Activated T-cell treated with anti-CD3 and anti-CD28 coated beads, Interleukin-2, amount 50 U/mL, for 24 hours (primary cell): ENCODE data around the gene ACTRT1.

Experiments used
- DNase-seq: peaks from one replicate; pipeline ENCODE4 v3.0.0-alpha.2; 2020
- H3K27ac Mint-ChIP-seq: 2 replicates; pipeline ENCODE4 v1.8.0; 2020; ENCODE audit warnings: mild to moderate bottlenecking, mixed read lengths
- H3K27me3 Mint-ChIP-seq: 2 replicates; pipeline ENCODE4 v1.8.0; 2020; ENCODE audit warnings: mixed read lengths
- H3K36me3 Mint-ChIP-seq: 2 replicates; pipeline ENCODE4 v1.8.0; 2020; ENCODE audit warnings: low read depth, mixed read lengths
- H3K4me1 Mint-ChIP-seq: 2 replicates; pipeline ENCODE4 v1.8.0; 2020; ENCODE audit warnings: low read depth, mixed read lengths
- H3K4me3 Mint-ChIP-seq: 2 replicates; pipeline ENCODE4 v1.8.0; 2020; ENCODE audit warnings: mild to moderate bottlenecking, moderate library complexity, mixed read lengths
- H3K9me3 Mint-ChIP-seq: 2 replicates; pipeline ENCODE4 v1.8.0; 2020; ENCODE audit warnings: mixed read lengths

ACTRT1 gene

DNA sequence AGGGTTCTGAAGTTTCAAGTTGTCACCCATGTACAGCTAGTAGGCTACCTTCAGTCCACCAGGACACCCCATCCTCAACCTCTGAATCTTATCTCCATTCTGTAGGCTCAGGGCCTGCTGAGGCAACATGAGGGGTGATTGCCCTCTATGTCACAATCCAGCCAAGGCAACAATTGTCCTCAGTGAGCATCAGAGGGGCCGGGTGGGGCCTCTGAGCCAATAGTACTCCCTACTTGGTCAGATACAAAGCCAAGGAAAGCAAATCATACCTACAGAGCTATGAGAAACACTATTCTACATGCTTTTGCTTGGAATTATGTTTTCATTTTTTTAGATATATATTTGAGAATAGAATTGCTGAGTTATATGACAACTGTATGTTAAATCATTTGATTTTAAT lies at the start of gene ACTRT1:
ACTRT1 (minus strand) TSS at position 101 of the 400 bp plus-strand sequence. CDS start 197 bp downstream, outside the sequence.
- Mint-ChIP-seq H3K9me3 (no peaks in the 10 kb centered on the region), H3K4me1 (no peaks in the 10 kb centered on the region), H3K36me3 (no peaks in the 10 kb centered on the region), H3K27ac (no peak within 1 kb of the TSS), H3K27me3 (peaks cover 4% of the 10 kb centered on the region), H3K4me3 (no peak within 1 kb of the TSS)
- DNase-seq = no peak

GRCh38 chrX:128078545-128078944 lies 26.3 kb upstream of the ACTRT1 start:
- DNase-seq = no peak
- Mint-ChIP-seq H3K9me3 (peaks cover 2% of the 10 kb centered on the region), H3K4me1 (no peaks in the 10 kb centered on the region), H3K27ac (no peak overlapping the region), H3K4me3 (no peak overlapping the region), H3K27me3 (no peaks in the 10 kb centered on the region), H3K36me3 (no peaks in the 10 kb centered on the region)

DNA sequence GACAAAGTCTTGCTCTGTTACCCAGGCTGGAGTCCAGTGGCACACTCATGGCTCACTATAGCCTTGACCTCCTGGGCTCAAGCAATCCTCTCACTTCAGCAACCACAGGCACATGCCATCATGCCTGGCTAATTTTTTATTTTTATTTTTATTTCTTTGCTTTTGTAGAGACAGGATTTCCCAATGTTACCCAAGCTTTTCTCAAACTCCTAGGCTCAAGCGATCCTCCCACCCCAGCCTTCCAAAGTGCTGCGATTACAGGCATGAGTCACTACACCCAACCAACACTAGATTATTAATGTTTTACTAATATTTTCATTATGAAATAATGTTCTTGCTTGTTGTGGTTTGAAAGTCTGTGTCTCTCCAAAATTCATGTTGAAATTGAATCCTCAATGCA lies 5.2 kb upstream of the ACTRT1 start:
- no peaks in the 10 kb centered on the region for H3K9me3 Mint-ChIP-seq
- H3K27ac Mint-ChIP-seq = no peak overlapping the region
- DNase-seq = no peak
- H3K4me3 Mint-ChIP-seq = no peak overlapping the region
- H3K36me3 Mint-ChIP-seq = no peaks in the 10 kb centered on the region
- H3K4me1 Mint-ChIP-seq = no peaks in the 10 kb centered on the region
- H3K27me3 Mint-ChIP-seq = peaks cover 14% of the 10 kb centered on the region

DNA sequence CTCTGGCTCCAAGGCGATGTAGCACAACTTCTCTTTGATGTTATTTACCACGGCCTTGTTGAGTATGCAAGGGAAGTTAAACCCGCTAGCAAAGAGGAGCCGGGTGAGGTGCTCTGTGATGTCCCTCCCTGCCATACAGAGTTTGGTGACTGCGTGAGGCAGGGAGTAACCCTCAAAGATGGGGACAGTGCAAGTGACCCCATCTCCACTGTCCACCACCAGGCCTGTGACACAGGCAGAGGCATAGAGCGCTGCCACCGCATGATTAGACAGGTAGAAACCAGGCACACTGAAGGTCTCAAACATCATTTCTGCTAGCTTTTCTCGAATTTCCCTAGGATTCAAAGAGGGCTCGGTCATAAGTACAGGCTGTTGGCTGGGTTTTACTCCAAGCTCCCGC lies 677 bp downstream of the ACTRT1 start:
- H3K4me3 Mint-ChIP-seq = no peak overlapping the region
- no peaks in the 10 kb centered on the region for H3K9me3 Mint-ChIP-seq
- DNase-seq = no peak
- no peaks in the 10 kb centered on the region for H3K4me1 Mint-ChIP-seq
- H3K36me3 Mint-ChIP-seq = no peaks in the 10 kb centered on the region
- H3K27ac Mint-ChIP-seq = no peak overlapping the region
- peaks cover 4% of the 10 kb centered on the region for H3K27me3 Mint-ChIP-seq

DNA sequence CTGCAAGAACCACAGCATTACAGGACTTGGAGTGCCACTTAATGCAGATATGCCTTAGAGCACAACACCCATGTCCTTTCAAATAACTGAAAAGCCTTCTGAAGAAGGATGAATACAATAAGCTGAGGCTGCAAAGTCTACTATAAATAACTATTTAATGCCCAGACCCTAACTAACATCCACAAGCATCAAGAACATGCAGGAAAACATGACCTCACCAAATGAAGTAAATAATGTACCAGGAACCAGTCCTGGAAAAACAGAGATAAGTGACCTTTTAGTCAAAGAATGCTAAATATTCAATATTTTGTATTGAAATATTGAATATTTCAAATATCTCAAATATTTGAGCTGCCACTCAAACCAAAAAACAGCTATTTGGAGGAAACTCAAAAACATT lies 16.9 kb downstream of the ACTRT1 start:
- H3K9me3 Mint-ChIP-seq = no peaks in the 10 kb centered on the region
- no peaks in the 10 kb centered on the region for H3K36me3 Mint-ChIP-seq
- H3K4me1 Mint-ChIP-seq = no peaks in the 10 kb centered on the region
- peaks cover 7% of the 10 kb centered on the region for H3K27me3 Mint-ChIP-seq
- no peak overlapping the region for H3K4me3 Mint-ChIP-seq
- H3K27ac Mint-ChIP-seq = no peak overlapping the region
- DNase-seq = no peak

DNA sequence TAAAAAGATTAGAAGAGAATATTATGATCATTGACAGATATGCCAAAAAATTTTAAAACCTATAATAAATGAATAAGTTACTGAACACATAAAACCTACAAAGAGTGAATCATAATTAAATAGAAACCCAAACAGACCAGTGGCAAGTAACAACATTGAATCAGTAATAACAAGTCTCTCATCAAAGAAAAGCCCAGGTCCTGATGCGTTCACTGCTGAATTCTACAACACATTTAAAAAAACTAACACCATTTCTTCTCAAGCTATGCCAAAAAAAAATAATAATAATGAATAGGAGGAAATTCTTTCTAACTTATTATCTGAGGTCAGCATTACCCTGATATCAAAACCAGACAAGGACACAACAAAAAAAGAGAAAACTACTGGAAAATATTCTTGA lies 30.6 kb downstream of the ACTRT1 start:
- no peaks in the 10 kb centered on the region for H3K4me1 Mint-ChIP-seq
- DNase-seq = no peak
- no peaks in the 10 kb centered on the region for H3K27me3 Mint-ChIP-seq
- H3K9me3 Mint-ChIP-seq = no peaks in the 10 kb centered on the region
- H3K36me3 Mint-ChIP-seq = no peaks in the 10 kb centered on the region
- H3K4me3 Mint-ChIP-seq = no peak overlapping the region
- H3K27ac Mint-ChIP-seq = no peak overlapping the region

- Mint-ChIP-seq H3K9me3 (no peaks in the 10 kb centered on the region), H3K36me3 (no peaks in the 10 kb centered on the region), H3K4me3 (no peak overlapping the region), H3K27ac (no peak overlapping the region), H3K4me1 (no peaks in the 10 kb centered on the region), H3K27me3 (no peaks in the 10 kb centered on the region)
- no peak for DNase-seq
These were observed 31.5 kb downstream of the ACTRT1 start for GRCh38 chrX:128020701-128021100.

DNA sequence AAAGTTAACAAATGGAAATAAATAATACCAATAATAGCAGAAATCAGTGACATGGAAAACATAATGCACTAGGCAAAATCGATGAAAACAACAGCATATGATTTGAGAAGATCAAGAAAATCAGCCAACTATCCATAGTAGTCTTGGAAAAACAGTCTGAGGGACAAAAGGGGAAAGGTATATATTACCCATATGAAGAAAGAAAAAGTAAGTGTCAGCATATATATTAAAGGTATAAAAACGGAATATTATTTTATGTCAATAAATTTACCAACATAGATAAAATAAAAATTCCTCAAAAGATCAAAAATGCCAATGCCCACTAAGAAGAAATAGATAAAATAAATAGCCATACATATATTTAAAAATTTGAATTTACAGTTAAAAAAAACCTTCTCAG lies 33.0 kb downstream of the ACTRT1 start:
- Mint-ChIP-seq H3K27ac (no peak overlapping the region), H3K4me1 (no peaks in the 10 kb centered on the region), H3K4me3 (no peak overlapping the region), H3K9me3 (no peaks in the 10 kb centered on the region), H3K27me3 (peaks cover under 1% of the 10 kb centered on the region), H3K36me3 (no peaks in the 10 kb centered on the region)
- no peak for DNase-seq

- DNase-seq = no peak
- Mint-ChIP-seq H3K9me3 (no peaks in the 10 kb centered on the region), H3K27ac (no peak overlapping the region), H3K36me3 (no peaks in the 10 kb centered on the region), H3K27me3 (peaks cover 6% of the 10 kb centered on the region), H3K4me3 (no peak overlapping the region), H3K4me1 (no peaks in the 10 kb centered on the region)
These were observed 40.2 kb downstream of the ACTRT1 start for GRCh38 chrX:128012015-128012414.

DNA sequence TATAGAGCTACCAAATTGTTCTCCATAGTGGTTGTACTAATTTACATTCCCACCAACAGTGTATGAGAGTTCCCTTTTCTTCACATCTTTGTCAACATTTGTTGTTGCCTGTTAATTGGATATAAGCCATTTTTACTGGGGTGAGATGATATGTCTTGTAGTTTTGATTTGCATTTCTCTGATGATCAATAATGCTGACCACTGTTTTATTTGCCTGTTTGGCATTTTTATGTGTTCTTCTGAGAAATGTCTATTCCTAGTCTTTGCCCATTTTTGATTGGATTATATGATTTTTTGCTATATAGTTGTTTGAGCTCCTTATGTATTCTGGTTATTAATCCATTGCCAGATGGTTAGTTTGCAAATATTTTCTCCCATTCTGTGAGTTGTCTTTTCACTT lies 44.3 kb downstream of the ACTRT1 start:
- Mint-ChIP-seq H3K4me3 (no peak overlapping the region), H3K27ac (no peak overlapping the region), H3K9me3 (no peaks in the 10 kb centered on the region), H3K4me1 (no peaks in the 10 kb centered on the region), H3K27me3 (no peaks in the 10 kb centered on the region), H3K36me3 (no peaks in the 10 kb centered on the region)
- no peak for DNase-seq
